Adrenal gland (tissue), 5 donors: ENCODE data around the gene JAM2.

Source experiments
- POLR2A ChIP-seq, 2 donors: fragments of 450-650 bp; IDR thresholded peaks; one replicate each; pipeline ENCODE4 v1.6.1; 2017; ENCODE audit warnings: antibody characterized with exemption in 2 of 2, mild to moderate bottlenecking in 2 of 2, moderate library complexity in 1 of 2
- TF ChIP-seq, protein P1 (sequence below), 6 experiments: fragments of 450-650 bp in 4 of 6; fragments of 200-600 bp in 2 of 6; sonication (generic) in 1 of 6; IDR thresholded peaks; 1 replicate in 5 of 6; 2 replicates in 1 of 6; pipeline versions ENCODE4 v1.5.1 to v1.8.0; 2016 to 2021; ENCODE audit warnings: antibody characterized with exemption in 6 of 6, mild to moderate bottlenecking in 2 of 6, moderate library complexity in 1 of 6
- donor health status: DM: no; HTN: no; CAD: no.

DNA sequence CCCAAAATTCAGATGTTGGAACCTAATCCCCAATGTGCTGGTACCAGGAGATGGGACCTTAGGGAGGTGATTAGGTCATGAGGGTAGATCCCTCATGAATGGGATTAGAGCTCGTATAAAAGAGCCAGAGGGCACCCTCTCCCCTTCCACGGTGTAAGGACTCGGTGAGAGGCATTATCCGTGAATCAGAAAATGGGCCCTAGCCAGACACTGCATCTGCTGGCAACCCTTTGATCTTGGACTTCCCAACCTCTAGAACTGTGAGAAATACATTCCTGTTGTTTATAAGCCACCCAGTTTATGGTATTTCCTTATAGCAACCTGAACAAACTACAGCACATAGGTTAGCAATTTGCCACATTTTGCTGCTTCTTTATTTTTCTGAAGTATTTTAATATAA, 14.5 kb upstream of the JAM2 start:
- TF ChIP-seq POLR2A (IDR thresholded peaks at IDR 0.05), result no peak
- TF ChIP-seq, protein P1, sequence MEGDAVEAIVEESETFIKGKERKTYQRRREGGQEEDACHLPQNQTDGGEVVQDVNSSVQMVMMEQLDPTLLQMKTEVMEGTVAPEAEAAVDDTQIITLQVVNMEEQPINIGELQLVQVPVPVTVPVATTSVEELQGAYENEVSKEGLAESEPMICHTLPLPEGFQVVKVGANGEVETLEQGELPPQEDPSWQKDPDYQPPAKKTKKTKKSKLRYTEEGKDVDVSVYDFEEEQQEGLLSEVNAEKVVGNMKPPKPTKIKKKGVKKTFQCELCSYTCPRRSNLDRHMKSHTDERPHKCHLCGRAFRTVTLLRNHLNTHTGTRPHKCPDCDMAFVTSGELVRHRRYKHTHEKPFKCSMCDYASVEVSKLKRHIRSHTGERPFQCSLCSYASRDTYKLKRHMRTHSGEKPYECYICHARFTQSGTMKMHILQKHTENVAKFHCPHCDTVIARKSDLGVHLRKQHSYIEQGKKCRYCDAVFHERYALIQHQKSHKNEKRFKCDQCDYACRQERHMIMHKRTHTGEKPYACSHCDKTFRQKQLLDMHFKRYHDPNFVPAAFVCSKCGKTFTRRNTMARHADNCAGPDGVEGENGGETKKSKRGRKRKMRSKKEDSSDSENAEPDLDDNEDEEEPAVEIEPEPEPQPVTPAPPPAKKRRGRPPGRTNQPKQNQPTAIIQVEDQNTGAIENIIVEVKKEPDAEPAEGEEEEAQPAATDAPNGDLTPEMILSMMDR (IDR thresholded peaks at IDR 0.05), result no peak
